HG03159 (cell line): ENCODE results near the gene OPCML.

Experiments
- ATAC-seq: cut with Tn5 transposase; IDR thresholded peaks from one replicate; pipeline ENCODE4 v1.9.1; 2021; ENCODE audit warnings: mild to moderate bottlenecking, moderate library complexity; ENCODE audit not compliant: unreplicated experiment

OPCML gene

DNA sequence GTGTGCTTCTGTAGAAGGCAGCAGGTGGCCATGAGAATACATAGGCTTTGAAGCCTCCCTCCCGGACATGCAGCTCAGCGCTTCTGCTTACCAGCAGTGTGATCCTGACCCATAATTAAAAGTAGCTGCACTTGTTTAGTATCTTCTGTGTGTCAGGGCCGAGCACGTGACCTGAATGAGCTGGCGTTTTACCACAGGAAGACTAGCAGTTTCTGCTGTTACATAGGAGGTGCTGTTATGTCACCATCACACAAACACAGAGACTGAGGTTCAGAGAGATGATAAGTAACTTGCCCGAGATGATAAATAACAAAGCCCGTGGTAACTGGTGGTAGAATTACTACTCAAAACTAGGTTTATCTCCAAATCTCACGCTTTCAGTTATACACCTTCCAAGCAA, 329.5 kb downstream of the OPCML start:
- ATAC-seq = no peak

GRCh38 chr11:133198438-133198837, 333.9 kb downstream of the OPCML start:
- ATAC-seq = no peak

DNA sequence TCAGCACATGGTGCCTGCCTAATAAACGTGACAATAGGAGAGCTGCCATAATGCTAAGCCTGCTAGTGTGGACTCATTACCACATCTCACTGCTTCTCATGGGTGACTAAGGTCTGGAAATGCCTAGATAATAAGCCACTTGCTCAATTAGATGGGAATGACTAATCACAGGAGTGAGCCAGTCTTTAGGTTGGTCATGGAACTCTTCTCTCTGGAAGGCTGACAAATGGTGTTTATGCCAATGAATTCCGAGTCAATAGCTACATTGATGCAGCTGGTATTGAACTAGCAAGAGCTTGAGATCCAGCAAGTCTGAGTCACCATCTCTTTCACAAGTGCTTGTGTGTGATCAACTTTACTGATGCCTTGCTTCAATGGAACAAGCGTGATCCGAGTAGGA, 334.9 kb downstream of the OPCML start:
- no peak for ATAC-seq

- ATAC-seq = no peak
Measured at GRCh38 chr11:133191931-133192330, 340.4 kb downstream of the OPCML start.

- no peak for ATAC-seq
Measured at GRCh38 chr11:133181667-133182066, 350.6 kb downstream of the OPCML start.

- no peak for ATAC-seq
Measured at GRCh38 chr11:133181066-133181465, 351.2 kb downstream of the OPCML start.

DNA sequence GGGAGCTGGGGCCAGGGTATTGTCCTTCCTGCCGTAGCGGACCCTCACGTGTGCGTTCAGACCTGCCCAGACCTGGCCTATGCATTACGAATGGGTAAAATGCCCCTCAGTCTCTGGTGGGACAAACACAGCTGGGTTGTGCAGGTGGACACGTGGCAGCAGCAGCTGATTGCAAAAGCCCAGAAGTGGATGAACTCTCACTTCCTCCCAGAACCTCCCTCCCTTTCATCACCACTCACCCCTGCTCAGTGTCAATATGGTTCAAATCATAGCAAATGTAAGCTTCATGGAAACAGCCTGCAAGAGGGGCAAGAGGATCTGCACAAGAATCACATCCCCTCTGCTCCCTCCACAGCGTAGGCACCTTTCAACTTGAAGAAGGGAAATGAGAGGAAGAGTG, 352.1 kb downstream of the OPCML start:
- no peak for ATAC-seq

- ATAC-seq = no peak
Measured at GRCh38 chr11:133176748-133177147, 355.6 kb downstream of the OPCML start.

GRCh38 chr11:133175103-133175502, 357.2 kb downstream of the OPCML start:
- no peak for ATAC-seq

- no peak for ATAC-seq
Measured at GRCh38 chr11:133173810-133174412, 358.4 kb downstream of the OPCML start.

GRCh38 chr11:133172349-133172748, 360.0 kb downstream of the OPCML start:
- no peak for ATAC-seq

DNA sequence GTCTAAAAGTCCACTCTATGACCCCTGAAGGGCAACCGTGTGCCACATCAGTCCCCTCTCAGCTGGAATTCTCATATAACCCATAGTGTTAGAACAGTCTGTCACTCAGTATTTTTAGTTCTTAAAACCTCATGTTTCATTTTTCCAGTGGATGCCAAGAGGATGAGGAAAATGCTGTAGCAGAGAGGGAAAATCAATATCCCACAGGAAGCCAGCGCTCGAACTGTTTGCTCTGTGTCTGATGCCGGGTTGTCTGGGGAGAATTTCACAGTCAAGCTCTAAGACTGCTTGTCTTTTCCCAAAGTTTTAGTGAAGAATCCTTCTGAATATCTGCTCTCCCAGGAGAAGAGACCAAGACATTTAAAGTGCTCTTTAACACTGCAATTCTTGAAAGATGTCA, 360.9 kb downstream of the OPCML start:
- ATAC-seq = no peak

DNA sequence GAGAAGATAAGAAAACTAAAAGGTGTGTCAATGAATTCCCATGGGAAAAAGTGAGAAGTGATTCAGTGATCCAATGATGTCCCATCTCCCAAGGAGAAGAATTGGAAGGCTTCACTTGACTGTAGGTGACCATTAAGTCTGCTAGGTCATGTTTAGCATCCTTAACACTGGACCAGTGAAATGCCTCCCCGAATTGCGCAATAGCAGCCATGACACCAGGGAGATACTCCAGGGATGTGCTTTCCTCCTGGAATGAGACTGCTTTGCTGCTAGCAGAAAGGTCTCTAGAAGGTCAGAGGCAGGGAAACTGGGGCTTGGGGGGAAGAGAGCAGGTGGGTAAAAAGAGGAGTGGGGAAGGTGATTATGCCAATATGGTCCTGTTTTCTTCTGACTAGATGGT, 364.3 kb downstream of the OPCML start:
- no peak for ATAC-seq

DNA sequence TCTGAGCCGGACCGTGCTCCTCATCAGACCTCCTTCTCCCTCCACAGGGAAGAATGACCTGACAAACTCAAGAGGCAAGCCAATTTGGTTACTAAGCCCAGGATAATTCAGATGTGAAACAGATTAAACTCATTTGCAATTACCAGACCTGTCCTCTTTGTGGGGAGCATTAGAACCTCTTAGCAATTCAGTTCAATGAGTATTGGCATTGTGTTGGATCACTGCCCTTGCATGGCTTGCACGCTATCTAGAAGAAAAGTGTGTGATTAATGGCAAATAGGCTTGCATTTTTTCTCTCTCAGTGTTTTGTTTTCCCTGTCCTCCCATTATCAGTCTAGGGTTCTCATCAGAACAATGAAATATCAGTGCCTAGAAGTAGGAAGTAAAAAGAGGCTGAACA, 365.6 kb downstream of the OPCML start:
- no peak for ATAC-seq

DNA sequence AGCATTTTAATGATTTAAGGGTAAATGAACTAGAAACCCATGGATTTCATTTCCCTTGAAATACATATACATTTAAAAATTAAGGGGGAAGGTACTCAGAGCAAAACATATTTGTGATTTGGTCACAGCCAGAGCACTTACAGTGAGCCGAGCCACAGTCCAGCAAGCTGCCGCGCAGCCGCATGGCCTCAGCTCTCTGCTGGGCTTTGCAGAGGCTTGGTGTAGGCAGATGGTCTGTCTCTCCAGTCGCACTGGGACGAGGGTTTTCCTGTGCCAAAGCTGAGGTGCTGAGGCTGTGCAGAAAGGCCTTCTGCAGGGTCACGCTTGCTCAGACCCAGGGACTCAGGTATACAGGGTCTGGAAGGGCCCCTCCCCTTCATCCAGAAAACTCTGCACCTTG, 367.3 kb downstream of the OPCML start:
- ATAC-seq = no peak

GRCh38 chr11:133163463-133164419, 368.6 kb downstream of the OPCML start:
- peak; percentile 91 for ATAC-seq

- no peak for ATAC-seq
Measured at GRCh38 chr11:133162227-133162626, 370.1 kb downstream of the OPCML start.

- ATAC-seq = no peak
Measured at GRCh38 chr11:133160754-133161153, 371.5 kb downstream of the OPCML start.

GRCh38 chr11:133156986-133157745, 375.1 kb downstream of the OPCML start:
- ATAC-seq = no peak

DNA sequence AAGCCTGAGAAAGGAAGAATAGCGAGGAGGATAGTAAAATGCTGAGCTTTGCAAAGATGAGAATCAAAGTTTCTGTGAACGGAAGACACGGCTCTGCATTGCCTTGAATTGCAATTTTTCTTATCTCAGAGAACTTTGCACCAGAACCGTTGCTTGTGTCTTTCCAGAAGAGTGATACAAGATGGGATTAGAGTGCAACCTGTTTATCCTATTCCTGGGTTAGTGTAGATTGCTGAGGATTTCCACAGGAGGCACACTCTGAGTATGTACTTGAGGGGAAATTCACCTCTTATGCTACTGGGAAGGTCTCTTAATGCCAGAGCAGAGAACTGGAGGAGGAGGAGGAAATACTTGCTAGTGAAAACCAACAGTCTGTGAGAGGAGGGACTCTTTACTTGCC, 377.5 kb downstream of the OPCML start:
- ATAC-seq = no peak

DNA sequence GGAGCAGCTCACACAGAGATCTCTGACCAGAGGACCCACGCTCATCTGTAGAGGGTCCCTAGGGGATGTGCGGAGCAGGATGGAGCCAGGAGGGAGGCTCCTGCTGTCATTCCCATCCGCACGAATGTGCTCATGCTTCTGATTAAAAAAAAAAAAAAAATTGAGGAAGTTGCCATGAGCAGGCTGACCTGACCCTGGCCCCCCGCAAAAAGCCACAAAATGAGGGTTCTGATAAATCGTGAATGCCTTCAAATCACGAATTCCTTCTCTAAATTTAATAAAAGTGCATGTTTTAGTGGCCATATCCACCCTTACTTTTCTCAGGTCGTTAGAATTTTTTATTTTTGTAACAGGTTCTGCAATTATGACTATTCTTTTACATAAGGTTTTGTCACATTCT, 378.2 kb downstream of the OPCML start:
- ATAC-seq = no peak

DNA sequence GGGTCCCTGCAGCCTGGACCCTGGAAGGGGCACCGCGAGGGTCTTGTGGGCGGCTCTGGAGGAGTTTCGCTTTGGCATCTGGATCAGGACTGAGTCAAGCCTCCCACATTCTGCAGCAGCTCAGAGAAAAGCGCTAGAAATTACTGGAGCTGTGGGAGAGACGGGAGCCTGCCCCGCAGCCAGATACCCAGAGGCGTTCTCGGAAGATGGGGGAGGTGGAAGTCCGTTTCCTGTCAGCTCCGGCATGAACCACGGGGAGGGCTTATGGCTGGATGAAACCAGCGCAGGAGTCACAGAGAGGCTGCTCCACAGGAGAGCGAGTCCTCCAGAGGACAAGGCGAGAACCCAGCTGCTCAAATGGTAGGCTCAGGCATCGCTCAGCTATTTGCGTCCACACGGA, 379.3 kb downstream of the OPCML start:
- no peak for ATAC-seq
